NCI-H2171 treated with DMSO at 0.1 percent for 48 hours (cell line): ENCODE measurements around the gene COL5A2.

Experiments
- DNase-seq: peaks from one replicate; lab custom pipeline; 2025; lab: John Stamatoyannopoulos, UW

Gene COL5A2

DNA sequence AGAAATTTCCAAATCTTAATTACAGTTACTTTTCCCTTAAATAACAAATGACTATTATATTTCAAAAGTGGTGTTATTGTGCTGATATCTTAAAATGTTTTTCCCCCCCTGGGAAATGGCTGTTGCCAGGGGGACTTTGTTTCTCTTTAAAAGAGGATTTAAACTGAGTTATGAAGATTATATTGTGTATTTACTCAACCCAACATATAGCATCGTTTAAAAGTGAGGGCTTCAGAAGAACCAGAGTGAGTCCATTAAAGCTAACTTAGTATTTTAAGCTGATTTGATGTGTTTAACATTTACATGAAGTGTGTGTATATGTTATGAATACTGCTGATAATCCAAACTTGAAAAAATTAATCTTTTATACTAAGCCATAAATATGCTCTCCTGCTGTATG lies 81.6 kb downstream of the COL5A2 start:
- no peak for DNase-seq

DNA sequence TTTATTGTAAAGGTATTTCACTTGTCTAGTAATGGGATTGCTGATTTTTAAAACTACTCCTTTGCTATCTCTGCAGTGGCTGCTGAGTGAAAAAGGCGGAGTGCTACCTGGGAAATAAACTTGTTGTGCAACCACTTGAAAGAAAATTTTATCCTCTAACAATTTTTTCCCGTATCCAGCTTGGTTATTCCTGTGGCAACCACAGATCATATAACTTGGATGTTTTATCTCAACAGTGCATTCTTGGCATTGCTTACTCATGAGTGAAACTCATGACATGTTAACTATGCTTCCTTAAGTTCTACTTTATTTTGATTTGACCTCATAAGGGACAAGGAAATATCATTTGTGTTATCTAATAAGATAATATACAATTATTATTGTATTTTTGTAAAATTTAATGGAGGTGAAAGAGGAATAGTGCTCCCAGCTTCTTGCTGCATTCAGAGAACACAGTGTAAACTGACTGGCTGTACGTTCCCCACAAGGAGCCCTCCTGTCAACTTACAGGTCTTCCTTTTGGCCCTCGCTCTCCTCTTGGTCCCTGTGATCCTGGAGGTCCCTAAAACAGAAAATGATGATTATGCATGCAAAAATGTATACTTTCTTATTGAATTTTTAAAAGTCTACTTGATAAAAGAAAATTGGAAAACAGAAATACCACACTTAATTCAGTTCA lies 82.7 kb downstream of the COL5A2 start:
- no peak for DNase-seq

DNA sequence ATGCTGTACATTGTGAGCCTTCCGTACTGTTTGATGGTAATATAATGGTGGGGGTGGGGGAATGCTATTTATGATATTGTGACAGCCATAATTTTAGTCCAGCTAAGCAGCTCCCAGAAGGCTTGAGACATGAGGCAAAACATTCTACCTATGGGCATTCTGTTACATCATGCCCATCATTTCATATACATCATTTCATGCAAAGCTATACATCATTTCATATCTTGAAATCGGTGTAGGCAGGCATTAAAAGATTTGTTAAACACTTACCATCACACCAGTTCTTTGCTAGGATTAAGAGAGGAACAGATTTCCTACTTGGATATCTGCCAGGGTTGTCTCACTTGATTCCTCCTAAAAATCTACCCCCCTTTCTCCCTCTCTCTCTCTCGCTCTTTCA lies 84.5 kb downstream of the COL5A2 start:
- DNase-seq = no peak

DNA sequence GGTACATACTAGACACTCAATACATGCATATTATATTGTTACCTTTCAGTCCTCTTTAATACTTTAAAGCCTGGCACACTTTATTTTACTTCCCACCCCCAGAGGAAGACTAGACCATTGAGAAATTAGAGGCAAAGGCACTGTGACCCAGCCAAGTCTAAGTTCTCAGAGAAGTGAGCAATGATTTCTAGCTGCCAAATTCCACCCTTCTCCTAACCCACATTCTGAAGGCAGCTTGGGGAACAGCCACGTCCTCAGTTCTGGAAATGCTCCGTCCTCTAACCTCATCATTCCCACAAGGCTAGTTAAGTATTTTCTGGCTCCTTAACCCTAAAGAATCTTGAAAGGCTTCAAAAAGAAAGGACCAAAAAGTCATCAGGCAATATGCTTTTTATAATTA lies 86.6 kb downstream of the COL5A2 start:
- no peak for DNase-seq

DNA sequence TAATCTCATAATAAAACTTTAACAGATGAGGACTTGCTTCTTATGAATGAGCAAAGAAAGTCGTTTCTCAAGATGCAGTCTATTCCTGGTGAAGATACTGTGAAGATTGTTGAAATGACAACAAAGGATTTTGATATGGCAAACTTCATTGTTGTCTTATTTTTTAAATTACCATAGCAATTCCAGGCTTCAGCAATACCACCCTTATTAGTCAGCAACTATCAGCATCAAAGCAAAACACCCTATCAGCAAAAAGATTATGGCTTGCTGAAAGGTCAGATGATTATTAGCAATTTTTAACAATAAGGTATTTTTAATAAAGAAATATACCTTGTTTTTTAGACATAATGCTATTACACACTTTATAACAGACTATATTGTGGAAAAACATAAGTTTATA lies 88.3 kb downstream of the COL5A2 start:
- DNase-seq = no peak

DNA sequence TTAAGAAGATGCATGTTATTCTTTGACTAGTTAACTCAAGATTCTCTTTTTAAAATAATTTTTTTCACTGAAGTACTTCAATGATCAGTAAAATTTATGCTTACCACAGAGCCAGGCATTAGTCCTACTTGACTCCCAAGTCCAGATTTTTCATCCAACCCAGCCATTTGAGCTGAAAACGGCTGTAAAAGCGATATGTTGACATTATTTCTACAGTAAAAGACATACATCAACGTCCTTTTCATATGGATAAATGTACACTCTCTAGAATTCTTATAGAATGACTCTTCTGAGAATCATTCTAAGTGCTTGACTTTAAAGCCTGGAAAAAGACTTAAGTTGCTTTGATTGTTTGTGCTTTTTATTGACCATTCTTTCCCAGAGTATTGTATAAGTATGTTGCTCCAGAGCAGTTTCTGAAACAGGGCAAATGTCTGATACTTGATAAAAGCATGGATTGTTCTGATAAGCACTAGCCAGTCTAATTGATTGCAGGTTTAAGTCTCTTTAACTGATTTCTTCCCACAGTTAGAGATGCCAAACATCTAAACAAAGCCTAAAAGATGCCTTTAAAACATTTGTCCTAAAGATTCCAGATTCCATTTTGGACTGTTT lies 90.9 kb downstream of the COL5A2 start:
- no peak for DNase-seq

DNA sequence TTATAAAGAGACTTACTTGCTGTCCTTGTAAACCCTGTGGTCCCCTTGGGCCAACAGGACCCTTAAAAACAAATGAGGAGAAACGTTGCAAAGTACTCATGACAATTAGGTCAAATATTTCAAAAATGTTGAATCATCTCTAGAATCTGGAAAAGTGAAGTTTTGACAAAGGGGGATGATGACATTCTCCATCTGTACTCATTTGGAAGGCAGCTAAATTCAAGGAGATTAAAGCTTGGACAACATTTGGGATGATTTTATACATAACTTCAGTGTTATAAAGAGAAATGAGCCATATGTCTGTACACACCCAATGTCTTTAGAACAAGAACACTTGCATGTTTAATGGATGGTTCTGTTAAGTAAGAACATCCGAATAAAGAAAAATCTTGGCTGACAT lies 92.9 kb downstream of the COL5A2 start:
- no peak for DNase-seq

DNA sequence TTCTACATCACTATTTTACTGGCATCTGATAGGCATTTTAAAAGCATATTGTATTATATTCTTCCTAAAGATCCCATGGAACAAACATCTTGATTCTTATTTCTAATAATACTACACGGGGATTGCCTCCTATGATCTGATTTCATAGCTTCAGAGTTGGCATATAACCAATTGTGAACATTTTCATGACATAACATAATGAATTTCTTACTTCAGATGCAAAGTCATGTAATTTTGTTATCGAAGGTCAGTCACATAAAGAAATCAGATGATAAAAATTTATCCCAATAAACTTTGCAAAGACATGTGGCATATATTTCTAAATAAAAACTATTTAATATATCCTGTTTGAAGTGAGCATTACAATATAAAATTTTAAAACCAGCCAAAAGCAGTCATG lies 93.3 kb downstream of the COL5A2 start:
- no peak for DNase-seq

DNA sequence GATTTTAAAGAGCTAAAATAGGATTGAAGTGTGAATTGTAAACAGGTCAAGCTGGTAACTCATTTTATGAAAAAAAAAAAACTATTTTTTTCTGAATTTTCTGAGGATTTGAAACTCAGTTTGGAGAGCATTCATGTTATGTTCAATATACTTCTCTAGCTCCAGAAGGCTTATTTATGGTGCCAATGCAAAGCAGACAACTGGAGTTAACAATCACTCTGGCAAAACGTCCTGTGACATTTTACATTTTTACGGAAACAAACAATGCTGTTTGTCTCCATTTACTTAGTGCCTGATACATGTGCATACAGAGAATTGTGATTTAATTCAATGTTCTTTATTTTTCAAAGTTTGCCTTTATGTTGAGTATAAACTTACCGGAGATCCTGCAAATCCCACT lies 96.0 kb downstream of the COL5A2 start:
- no peak for DNase-seq

DNA sequence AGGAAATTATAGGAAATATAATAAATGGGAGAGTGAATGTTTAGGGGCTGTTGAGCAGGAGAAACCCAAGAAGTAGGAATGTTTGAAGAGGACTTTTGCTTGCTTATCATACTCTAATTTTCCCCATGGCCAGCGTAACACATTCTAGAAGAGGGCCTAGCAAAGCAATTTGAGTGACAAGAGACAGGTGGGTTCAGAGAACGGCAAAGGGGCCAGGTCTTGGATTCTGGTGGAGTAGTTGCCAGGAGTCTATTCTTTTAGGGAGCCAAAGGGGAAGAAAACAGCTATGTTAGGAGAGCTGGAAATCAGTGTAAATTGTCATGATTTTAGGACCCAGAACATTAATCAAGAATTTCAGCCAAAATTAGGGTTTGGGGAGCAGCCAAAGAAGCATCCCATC lies 96.5 kb downstream of the COL5A2 start:
- no peak for DNase-seq

DNA sequence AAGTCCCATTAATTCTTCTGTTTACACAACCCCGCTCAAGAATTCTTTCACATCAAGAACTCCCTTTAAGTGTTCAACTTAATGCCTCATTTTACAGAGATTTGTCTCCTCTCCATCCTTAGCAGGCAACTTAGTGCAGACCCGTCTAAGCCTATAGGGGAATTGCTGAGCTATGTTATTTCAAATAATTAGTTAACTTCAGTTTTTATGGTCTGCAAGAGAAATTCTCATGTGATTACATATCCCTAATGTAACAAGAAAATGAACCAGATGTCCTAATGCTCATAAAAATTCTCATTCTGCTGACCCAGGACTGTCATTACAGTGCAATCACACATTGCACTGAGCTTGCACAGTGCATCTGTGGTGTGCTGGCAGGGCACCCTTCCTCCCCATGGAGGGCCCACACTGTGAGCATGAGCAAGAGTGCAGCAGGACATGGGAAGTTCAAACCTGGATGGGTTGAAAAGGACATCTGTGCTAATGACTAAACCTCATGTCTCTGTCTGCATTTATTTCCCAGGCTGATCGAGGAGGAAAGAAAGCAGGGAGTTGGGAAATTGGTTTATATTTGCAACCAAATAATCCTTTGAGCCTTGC lies 97.1 kb downstream of the COL5A2 start:
- no peak for DNase-seq

DNA sequence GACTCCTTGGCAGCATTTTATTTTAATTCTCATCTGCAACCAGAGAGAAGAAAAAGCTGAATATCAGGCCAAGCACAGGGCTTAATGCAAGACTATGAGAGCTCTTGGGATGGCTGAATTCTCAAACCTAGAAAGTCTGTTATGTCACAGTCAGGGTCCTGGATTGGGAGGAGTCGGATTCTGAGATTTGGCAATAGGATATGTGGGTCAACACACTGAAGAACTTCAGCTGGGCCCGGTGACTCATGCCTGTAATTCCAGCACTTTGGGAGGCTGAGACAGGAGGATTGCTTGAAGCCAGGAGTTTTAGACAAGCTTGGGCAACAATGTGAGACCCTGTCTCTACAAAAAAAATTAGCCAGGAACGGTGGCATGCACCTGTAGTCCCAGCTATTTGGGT lies 103.0 kb downstream of the COL5A2 start:
- DNase-seq = no peak

DNA sequence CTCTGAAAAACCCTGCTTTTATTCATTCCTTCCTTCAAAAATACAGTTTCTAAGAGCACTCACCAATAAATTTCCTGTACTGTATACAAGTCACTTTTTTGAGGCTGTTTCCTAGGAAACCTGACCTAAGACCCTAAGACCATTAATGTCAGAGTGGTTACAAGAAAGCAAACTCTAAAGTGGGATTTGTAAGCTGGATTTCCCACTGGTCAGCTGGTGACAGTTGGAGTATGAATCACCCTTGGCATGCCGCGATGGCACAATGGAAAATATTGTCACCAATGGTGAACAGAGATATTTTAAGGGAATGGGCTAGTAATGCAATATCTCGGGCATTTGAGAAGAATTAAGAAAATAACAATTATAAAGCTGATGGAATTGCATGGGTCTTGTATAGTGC lies 103.4 kb downstream of the COL5A2 start:
- no peak for DNase-seq

DNA sequence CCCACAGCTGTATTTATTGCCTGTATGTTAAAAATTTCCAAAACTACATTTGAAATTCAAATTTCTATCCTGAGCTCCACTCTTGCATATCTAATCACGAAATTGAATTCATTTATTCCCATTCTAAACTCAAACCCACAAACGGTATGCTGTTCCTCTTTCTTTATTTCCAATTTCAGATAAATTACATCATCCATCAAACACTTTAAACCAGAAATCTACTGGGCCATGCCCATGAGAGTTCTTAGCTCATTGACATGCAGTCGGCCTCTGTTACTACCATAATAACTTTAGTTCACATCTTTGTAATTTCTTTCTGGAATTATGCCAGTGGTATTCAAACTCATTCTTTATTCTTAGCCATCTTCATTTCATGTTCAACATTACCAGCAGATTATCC lies 105.1 kb downstream of the COL5A2 start:
- no peak for DNase-seq

DNA sequence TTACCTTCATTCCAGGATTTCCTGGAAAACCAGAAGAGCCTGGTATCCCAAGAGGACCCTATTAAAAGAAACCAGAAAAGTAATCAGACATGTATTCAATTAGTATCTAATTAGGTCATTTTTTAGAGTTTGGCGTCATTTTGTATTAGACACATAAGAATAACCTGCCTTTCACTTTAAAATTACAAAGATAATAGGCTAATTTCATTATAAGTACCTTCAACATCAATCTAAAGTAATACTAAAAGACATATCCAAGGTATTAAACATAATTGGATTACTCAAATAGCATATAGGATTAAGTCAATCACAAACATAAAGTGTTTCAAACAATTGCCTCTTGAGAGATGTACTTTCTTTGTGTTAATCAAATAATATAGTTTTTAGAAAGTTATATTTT lies 107.5 kb downstream of the COL5A2 start:
- DNase-seq = no peak

DNA sequence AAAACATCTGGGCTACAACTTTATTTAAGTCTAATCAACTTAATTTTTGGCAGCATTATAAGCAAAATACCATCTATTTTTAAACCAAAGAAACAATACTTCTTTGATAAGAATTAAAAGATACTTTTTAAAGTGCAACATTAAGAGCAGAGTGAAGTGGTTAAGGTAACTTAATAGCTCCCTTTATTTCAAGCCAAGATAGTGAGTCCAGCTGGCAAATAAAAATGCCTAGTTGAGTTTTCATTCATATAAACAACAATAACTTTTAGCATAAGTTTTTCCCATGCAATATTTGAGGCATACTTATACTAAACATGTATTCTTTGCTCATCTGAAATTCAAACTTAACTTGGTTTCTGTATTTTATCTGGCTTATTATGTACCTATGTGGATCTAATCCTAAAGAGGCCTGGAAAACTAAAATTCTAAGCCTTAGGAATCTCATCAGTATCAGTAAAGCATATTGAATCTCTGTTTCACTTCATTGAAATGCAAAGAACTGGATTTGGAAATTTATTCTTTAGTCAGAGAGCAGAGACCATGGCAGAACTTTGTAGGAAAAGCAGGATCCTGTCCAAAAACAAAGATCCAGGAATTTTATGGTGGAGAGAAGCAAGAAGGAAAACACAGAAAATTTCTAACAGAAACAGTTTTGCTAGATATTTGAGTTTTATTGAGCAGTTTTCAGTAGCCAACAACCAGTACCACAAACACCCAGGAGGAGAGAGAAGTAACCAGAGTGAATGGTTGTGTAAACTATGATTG lies 109.5 kb downstream of the COL5A2 start:
- no peak for DNase-seq

DNA sequence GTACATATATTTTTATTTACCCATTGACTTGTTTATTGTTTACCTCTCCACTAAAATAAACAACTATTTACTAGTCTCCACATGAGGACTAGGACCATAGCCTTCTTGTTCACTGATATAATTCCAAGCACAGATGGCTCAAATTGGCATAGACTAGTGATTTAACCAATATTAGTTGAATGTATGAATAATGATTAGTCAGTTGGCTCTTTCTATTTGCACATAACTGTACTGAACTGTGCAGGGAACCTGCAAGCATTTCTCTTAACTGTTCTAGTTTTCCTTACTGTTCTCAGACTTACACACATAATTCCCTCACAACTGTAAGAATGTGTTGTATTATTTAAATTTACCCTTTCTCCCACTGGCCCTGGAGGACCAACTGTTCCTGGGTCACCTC lies 113.5 kb downstream of the COL5A2 start:
- DNase-seq = no peak

DNA sequence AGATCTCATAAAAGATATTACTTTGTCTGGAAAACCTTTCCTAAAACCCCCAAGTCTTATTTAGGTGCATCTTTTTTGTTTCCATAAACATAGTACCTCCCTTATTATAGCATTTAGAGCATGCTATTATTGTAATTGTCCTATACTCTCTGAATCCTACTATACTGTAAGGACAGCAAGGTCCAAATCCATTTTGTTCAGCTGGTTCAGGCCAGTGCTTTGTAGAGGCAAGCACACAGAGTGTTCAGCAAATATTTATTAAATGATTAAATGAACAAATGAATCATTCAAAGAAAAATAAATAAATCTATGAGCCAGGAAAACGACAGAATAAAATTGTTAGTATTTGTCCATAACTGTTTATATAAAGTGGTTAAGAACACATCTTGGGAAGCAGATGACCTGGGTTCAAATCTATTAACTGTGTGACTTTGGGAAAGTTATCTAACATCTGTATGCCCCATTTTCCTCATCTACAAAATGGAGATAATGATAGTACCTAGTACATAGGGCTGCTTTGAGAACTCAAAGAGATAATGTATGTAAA lies 119.4 kb downstream of the COL5A2 start:
- no peak for DNase-seq

DNA sequence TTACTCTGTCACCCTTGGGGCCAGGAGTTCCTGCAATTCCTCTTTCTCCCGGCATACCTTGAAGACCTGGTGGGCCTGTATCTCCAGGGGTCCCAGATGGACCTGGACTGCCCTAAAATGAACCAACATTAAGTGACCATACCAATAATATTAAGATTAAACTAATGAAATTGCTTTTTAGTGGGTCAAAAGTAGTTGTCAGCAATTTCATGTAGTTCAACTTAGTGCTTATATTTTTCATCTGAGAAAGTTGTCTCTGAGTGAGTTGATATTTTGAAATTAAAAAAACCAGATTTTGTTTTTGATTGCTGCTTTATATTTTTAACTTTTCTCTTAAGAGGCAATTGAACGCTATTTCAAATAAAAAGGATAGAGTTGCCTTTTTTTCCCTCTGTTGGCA lies 122.2 kb downstream of the COL5A2 start:
- DNase-seq = no peak

DNA sequence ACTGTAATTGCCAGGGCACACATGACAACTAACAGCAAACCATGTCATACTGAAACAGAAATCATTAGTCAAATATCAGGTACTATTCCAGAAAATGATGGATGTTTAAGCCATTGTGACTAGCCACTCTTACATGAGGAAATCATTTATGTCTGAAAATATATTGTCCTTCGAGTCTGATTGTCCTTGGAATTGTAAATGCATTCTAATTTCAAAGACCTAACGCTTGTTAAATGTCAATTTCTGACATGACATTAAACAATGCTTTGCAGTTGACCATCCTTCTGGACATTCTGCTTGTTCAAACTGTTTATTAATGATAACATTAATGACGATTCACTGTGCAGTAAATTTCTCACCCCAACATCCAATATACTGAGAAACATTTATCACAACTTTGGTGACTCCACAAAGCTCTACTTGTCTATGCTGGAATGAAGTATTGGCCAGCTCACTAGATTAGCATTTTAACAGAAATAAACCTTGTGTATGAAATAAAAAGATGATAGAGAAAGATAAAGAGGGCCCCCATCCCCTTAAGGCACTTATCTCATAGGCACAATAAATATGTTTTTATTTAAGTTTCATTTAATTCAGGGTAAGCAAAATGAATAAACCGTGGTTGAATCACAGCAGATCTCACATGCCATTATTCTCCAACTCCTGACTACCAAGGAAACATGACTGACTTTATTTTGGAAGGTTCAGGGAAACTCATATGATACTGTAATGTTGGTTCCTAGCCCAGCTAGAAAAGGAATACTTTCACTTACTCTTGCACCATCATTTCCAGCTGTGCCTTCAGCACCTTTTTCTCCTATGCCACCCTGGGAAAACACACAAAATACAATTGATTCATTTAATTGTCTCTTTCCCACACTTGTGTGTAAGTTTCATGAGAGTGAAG lies 123.1 kb downstream of the COL5A2 start:
- DNase-seq = no peak

DNA sequence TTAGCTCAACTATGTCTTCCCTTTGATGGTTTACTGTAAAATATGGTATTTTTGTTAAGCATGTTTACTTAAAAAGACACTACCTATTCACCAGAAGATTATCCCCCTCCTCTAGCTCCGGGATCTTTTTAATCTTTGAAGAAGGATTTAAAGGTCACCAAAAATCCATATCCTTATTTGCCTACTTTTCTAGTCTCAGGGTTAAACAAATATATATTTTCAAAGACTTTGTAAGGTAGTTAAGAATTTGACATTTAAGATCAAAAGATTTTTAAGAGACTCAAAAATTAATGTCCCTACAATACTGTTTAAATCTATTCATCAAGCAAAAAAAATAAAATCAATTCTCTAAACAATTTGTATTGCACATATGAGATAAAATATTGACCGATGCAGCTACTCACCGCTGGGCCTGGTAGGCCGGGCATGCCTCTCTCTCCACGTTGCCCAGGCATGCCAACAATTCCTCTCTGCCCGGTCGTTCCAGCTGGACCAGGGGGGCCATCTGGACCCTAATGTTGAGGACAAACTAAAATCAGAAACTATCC lies 129.3 kb downstream of the COL5A2 start:
- no peak for DNase-seq
